ENCODE measurements around the gene CAPN5. TPM values are rescaled to one million over a fixed set of nuclear protein-coding genes. Genes with fewer than 3 reads are reported as not detected.
A peak's percentile ranks its signal among the peaks of the same experiment; 100 is the strongest.

Gene CAPN5
- total RNA-seq, 1 donor from 2014 or later = 2.6 TPM

DNA sequence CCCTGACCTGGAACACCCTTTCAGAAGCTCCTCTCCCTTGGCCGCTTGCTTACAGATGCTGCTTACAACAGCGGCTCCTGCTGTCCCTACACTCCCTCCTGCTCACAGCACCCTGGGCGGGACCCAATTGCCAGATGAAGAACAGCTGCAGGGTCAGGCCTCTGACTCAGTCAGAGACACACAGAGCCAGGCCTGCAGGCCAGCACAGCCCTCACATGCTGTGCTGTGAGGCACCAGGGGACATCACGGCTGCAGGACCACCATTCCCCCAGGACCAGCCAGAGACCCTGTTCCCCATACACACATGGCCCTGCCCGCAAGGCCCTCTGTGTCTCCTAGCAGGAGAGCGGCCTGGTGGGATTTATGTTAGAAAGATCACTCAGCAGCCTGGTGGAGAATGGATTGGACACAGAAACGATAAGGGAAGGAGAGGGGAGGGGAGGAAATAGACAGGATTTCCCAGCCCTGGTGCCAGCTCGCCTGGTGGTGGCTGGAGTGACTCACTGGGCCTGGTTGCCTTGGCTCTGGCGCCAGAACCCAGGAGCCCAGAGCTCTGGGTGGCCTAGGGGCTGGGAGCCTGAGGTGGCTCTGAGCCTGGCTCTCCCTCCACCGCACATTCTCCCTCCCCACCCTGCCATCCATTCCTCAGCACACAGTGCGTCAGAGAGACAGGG is 6.7 kb downstream of the CAPN5 start:
- ATAC-seq (ENCODE audit: poor library complexity) = peak; percentile 95
- intact Hi-C loops (cut with DNase I) = no loop called here
- DNase-seq = peak; percentile 90

DNA sequence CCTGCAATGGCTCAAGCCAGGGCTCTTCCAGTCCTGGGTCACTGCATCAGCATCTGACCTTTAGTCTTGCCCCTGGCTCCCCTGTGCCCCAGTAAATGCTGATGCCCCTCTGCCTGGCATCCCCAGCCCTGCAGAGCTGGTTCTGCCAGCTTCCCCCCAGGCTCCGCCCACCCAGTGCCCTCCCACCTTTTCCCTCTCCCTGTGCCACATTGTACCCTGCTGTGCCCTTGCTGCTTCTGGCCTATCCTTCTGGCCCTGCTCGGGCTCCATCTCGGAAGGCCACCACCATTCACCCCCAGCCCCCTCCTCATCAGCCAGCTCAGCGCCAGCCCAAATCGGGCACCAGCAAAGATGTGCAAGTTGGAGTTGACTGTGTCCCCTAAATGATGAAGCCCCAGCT is 7.4 kb downstream of the CAPN5 start:
- peak; percentile 9 for ATAC-seq (ENCODE audit: poor library complexity)
- intact Hi-C loops (cut with DNase I) = no loop called here
- DNase-seq = peak; percentile 37

- DNase-seq (peak; percentile 35), ATAC-seq (ENCODE audit: poor library complexity) (no peak)
- intact Hi-C loops (cut with DNase I) = no loop called here
Observed at GRCh38 chr11:77074626-77075221, 8.0 kb downstream of the CAPN5 start.

DNA sequence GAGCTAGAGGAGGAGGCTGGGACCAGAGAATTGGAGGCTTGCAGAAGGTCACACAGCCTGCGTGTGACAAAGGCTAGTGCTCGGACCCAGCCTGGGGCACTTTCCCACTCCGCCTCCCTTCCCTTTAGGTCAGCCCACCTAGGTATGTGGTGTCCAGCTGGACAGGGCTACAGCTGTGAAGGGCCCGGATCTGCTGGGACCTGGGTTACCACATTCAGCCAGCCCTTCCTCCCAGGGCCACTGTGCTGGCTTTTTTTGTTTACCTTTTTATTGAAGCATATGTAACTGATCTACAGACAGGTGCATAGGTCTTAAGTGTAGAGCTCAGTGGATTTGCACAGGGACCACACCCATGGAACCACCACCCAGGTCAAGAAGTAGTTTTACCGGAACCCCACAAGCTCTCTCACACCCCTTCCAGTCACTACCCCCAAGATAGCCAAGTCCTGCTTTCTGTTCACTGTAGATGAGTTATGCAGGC is 8.7 kb downstream of the CAPN5 start:
- ATAC-seq (ENCODE audit: poor library complexity) (no peak), DNase-seq (no peak)
- intact Hi-C loops (cut with DNase I) = no loop called here

DNA sequence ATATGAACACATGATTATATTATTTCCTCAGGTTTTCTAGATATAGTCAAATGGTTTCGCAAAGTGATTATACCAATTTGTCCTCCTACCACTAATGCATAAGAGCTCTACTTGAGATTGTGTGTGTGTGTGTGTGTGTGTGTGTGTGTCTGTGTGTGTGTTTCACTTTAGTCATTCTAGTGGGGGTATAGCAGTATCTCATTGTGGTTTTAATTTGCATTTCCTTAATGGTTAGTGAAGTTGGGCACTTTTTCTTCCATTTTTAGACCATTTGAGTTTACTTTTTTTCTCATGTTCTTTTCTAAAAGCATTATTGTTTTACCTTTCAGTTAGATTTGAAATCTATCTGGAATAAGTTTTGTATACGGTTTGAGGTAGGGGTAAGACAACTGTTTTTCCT is 12.9 kb downstream of the CAPN5 start:
- DNase-seq (no peak), ATAC-seq (ENCODE audit: poor library complexity) (no peak)
- intact Hi-C loops (cut with DNase I) = no loop called here

DNA sequence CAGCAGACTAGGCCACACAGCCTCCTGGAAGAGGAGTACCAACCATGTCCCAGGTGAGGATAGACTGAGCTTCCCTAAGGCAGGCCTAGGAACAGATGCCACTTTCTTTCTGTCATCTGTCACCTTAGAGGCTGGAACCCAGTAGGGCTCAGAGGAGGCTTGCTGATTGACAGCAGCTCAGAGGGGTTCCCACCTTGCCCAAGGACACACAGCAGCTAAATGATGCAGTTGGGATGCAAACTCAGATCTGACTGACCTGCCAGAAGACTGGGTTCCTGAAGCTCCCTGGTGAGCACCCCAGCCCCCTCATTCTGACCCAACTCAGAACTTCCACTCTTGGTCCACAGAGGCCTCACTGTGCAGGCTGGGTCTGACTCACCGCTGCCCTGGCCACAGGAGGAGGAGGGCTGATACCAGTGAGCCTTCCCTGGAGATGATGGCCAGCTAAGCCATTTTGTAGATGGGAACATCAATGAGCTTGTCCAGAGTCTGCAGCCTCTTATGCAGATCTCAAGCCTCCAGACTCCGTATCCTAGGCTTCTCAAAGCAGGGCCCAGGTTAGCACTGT is 14.0 kb downstream of the CAPN5 start:
- DNase-seq = no peak
- ATAC-seq (ENCODE audit: poor library complexity) = no peak
- intact Hi-C loops (cut with DNase I) = no loop called here

- DNase-seq (no peak), ATAC-seq (ENCODE audit: poor library complexity) (no peak)
- intact Hi-C loops (cut with DNase I) = no loop called here
Observed at GRCh38 chr11:77081381-77081851, 14.6 kb downstream of the CAPN5 start.

GRCh38 chr11:77081976-77082836 is 15.4 kb downstream of the CAPN5 start:
- DNase-seq (peak; percentile 23), ATAC-seq (ENCODE audit: poor library complexity) (peak; percentile 16)
- intact Hi-C loops (cut with DNase I) = no loop called here

GRCh38 chr11:77082838-77083565 is 16.2 kb downstream of the CAPN5 start:
- peak; percentile 72 for DNase-seq
- intact Hi-C loops (cut with DNase I) = no loop called here
- peak; percentile 79 for ATAC-seq (ENCODE audit: poor library complexity)

DNA sequence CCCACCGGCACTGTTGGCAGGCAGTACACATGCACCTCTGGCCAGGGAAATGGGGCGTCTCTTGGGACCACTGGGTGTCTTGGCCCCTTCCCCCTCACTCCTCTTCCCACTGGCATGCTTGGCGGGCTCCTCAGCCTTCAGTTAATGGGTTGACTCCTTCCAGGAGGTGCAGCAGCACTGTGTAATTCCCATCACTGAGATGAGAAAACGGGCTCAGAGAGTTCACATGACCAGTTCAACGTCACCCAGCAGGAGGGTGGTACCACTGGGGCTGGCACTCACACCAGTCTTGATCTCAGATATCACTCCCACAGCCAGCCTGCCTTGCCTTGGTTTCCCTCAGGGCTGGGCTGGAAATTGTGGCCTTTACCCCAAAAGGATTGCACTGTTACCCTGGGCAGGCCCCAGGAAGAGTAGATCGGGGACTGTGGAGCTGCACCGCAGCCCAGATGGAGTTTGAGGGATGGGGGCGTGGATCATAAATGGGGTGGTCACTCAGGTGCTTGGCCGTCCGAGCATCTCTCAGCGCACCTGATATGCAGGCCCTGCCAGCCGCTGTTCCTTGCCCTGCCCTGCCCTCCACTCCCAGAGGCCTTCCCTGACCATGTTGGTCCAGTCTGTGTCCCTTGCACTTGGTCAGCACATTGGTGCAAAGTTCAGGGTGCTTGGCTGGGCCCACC is 16.9 kb downstream of the CAPN5 start:
- no peak for DNase-seq
- intact Hi-C loops (cut with DNase I) = no loop called here
- ATAC-seq (ENCODE audit: poor library complexity) = no peak

DNA sequence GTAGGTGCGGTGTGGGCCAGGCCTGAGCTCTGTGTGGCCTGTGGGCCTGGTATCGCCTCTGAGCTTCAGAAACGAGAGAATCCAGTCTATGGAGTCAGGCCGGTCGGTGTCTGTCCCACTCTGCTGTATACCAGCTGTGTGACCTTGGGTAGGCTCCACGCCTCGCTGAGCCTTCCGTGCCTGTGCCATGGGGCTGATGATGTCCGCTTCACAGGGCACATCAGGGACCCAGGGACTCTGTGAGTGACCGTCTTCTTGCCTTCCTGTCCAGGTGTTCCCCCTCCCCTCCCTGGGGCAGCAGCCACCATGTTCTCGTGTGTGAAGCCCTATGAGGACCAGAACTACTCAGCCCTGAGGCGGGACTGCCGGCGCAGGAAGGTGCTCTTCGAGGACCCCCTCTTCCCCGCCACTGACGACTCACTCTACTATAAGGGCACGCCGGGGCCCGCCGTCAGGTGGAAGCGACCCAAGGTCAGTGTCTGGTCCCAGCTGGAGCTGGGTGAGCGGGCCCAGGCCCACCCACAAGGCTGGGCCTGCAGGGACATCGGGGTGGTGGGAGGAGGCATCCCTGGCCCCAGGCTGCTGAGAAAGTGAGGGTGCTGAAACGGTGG is 17.9 kb downstream of the CAPN5 start:
- ATAC-seq (ENCODE audit: poor library complexity) = no peak
- DNase-seq = peak; percentile 30
- intact Hi-C loops (cut with DNase I) = no loop called here

GRCh38 chr11:77085652-77086051 is 18.9 kb downstream of the CAPN5 start:
- intact Hi-C loops (cut with DNase I) = no loop called here
- ATAC-seq (ENCODE audit: poor library complexity) (no peak), DNase-seq (no peak)

GRCh38 chr11:77086521-77087472 is 20.0 kb downstream of the CAPN5 start:
- ATAC-seq (ENCODE audit: poor library complexity) = no peak
- DNase-seq = peak; percentile 23
- intact Hi-C loops (cut with DNase I) = no loop called here

DNA sequence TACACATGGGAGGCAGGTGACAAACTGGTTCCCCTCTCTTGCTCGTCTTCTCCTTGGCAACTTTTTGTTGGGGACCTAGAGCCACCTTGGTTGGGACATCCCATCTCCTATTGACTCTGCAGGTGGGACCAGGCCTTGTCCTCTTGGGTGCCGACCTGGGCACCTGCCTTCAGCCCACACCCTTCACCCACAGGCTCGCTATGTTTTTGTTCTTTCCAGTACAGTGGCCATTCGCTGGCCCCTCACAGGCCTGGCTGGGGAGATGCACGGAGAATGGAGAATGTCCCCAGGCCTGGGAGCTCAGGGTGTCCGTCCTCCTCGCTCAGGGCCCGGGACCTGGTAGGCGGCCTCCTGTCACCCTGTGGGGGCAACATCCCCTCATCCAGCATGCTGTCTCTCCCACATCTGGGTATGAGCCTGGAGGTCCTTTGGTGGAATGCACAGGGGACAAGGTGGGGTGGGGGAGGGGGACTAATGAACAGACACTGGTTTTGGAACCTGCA is 21.0 kb downstream of the CAPN5 start:
- DNase-seq = peak; percentile 24
- intact Hi-C loops (cut with DNase I) = no loop called here
- ATAC-seq (ENCODE audit: poor library complexity) = no peak

DNA sequence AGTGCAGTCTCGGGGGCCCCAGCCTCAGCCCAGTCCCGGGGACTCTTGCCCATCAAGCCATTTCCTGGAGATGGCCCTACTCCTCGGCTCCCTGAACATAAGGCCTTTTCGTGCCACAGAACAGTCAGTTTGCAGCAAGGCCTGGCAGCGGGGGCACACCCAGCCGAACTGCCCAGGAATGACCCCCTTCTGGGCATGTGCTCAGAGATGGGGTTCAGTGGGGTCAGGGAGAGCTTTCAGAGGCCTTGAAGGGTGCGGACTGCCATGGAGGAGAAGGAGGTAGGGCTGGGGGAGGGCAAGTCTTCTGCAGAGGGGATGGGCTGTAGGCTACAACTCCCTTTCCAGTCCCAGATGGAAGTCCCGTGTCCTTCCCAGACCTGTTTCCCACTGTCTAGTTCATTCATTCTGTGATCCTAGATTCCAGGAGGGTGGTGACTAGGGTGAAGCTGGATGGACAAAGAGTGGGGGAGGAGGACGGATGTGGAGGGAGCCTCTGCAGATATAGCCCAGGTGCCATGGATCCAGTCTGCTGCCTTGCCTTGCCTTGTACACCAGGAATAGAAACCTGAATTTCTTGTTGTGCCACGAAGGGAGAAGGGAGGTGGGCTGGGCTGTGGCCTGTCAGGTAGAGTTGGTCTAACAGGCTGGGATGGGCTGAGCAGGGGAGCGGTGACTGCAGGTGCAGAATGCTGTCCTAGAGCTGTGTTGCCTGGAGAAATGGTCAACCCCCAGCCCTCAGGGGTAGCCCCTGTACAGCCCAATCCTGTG is 21.6 kb downstream of the CAPN5 start:
- ATAC-seq (ENCODE audit: poor library complexity) (no peak), DNase-seq (peak; percentile 13)
- intact Hi-C loops (cut with DNase I) = no loop called here
